Measurements from ENCODE around the gene DENND1A.

DNA sequence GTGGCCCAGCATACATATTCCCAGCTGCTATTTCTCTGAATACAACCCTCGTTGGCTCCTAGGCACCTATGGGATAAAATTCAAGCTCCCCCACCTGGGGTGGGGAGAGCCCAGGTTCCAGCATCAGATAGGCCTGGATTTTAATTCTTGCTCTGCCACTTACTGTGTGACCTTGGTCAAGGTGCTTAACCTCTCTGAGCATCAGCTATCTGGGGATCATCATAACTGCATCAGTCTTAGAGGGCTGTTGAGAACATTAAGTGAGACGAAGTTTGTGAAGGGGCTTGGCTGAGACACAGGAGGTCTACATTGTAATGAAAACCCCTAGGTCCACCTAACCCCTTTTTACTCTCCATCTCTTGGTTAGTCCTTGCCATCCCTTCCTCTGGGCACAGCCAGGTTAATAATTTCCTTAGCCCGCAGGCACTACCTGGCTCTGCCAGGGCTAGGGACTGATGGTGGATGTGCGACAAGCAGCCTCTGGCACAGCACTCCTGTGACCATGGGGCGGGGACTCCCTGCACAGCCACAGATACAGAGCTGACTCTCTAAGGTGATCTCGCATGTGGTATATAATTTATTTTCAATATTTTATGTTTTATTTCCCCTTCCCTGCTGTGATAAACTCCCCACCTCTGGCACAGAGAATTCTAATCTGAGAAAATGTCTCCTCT lies 505.2 kb downstream of the DENND1A start:
- TF ChIP-seq, protein P1, sequence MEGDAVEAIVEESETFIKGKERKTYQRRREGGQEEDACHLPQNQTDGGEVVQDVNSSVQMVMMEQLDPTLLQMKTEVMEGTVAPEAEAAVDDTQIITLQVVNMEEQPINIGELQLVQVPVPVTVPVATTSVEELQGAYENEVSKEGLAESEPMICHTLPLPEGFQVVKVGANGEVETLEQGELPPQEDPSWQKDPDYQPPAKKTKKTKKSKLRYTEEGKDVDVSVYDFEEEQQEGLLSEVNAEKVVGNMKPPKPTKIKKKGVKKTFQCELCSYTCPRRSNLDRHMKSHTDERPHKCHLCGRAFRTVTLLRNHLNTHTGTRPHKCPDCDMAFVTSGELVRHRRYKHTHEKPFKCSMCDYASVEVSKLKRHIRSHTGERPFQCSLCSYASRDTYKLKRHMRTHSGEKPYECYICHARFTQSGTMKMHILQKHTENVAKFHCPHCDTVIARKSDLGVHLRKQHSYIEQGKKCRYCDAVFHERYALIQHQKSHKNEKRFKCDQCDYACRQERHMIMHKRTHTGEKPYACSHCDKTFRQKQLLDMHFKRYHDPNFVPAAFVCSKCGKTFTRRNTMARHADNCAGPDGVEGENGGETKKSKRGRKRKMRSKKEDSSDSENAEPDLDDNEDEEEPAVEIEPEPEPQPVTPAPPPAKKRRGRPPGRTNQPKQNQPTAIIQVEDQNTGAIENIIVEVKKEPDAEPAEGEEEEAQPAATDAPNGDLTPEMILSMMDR (IDR thresholded peaks at IDR 0.05), result no peak
- TF ChIP-seq POLR2AphosphoS5 (IDR thresholded peaks at IDR 0.05), result no peak
- TF ChIP-seq POLR2A (IDR thresholded peaks at IDR 0.05; ENCODE audit: low read depth), result no peak
